NCI-H774 (cell line): Measurements from ENCODE around the gene RNF112.

Experiments used
- DNase-seq: peaks from one replicate; lab custom pipeline; 2025; lab: John Stamatoyannopoulos, UW

Gene RNF112

GRCh38 chr17:19375732-19376131 is 35.3 kb upstream of the RNF112 start:
- no peak for DNase-seq

GRCh38 chr17:19376811-19377210 is 34.2 kb upstream of the RNF112 start:
- peak; percentile 4 for DNase-seq

- peak; percentile 92 for DNase-seq
Measured at GRCh38 chr17:19377602-19378415, 33.2 kb upstream of the RNF112 start.

- no peak for DNase-seq
Measured at GRCh38 chr17:19378416-19379360, 32.3 kb upstream of the RNF112 start, which contains the start of gene MAPK7. MAPK7 (plus strand) TSS chr17:19378498; CDS start chr17:19378901, 403 bp downstream.

- no peak for DNase-seq
Measured at GRCh38 chr17:19379361-19380065, 31.5 kb upstream of the RNF112 start.

- no peak for DNase-seq
Measured at GRCh38 chr17:19380481-19381301, 30.3 kb upstream of the RNF112 start.

GRCh38 chr17:19381361-19381740 is 29.7 kb upstream of the RNF112 start:
- DNase-seq = no peak

- no peak for DNase-seq
Measured at GRCh38 chr17:19381741-19382444, 29.1 kb upstream of the RNF112 start.

- no peak for DNase-seq
Measured at GRCh38 chr17:19382531-19383444, 28.2 kb upstream of the RNF112 start.

GRCh38 chr17:19383681-19384470 is 27.2 kb upstream of the RNF112 start:
- no peak for DNase-seq

- DNase-seq = no peak
Measured at GRCh38 chr17:19384723-19385391, 26.2 kb upstream of the RNF112 start.

- DNase-seq = no peak
Measured at GRCh38 chr17:19385521-19385983, 25.5 kb upstream of the RNF112 start.

- no peak for DNase-seq
Measured at GRCh38 chr17:19386051-19386929, 24.7 kb upstream of the RNF112 start.

- no peak for DNase-seq
Measured at GRCh38 chr17:19386974-19387920, 23.8 kb upstream of the RNF112 start, which contains the start of gene MFAP4. MFAP4 (minus strand) TSS chr17:19387190; CDS start chr17:19387155, 35 bp downstream.

- no peak for DNase-seq
Measured at GRCh38 chr17:19387921-19388521, 23.0 kb upstream of the RNF112 start.
